ENCODE measurements around the gene RPS6KB2.

Gene RPS6KB2

DNA sequence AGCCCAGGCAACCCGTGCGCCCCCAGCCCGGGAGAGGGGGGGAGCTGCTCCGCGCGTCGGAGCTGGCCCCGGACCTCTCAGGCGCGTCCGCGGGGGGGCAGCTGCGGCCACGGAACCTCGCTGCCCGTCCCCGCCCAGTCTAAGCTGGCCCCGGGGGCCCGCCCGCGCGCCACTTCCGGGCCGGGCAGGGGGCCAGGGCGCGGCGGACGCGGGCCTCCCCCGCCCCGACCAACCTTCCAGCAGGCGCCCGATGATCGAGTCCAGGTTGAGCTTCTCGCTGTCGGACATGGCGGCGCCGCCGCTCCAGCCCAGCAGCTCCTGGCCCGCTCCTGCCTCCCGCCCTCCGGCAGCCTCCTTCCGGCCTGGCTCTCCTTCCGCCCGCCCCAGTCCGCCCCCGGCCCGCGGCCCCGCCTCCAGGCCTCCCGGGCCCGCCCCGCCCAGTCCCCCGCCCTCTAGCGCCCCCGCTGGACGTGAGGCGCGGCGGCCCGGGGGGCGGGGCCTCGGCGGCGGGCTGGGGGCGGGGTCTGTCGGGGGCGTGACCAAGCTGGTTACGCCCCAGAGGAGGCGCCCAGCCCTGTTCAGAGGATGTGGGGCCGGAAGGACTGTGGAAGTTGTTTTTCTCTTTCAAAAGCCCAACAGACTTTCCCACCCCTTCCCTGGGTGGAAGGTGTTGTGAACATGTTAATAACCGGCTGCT, 26.7 kb upstream of the RPS6KB2 start, which contains the start of gene PPP1CA:
Gene PPP1CA (minus strand): TSS at position 364 of the 697 bp plus-strand sequence. CDS start 76 bp downstream, at position 288.
- TF ChIP-seq RAD21 (IDR thresholded peaks at IDR 0.05; ENCODE audit: low read depth) (no peak; the same call in 1 of the 2 replicates), CEBPB (IDR thresholded peaks at IDR 0.05) (no peak), ZBTB7A (IDR thresholded peaks at IDR 0.05; ENCODE audit: low read depth) (no peak), EP300 (IDR thresholded peaks at IDR 0.05; ENCODE audit: borderline replicate concordance) (no peak), FOXM1 (IDR thresholded peaks at IDR 0.05; ENCODE audit: borderline replicate concordance, low read depth) (no peak), TCF12 (IDR thresholded peaks at IDR 0.05; ENCODE audit: low read depth) (no peak), YY1 (IDR thresholded peaks at IDR 0.05; ENCODE audit: low read depth) (peak; percentile 80), USF1 (IDR thresholded peaks at IDR 0.05) (no peak), EGR1 (IDR thresholded peaks at IDR 0.05) (no peak), TAF1 (IDR thresholded peaks at IDR 0.05; ENCODE audit: low read depth) (peak; percentile 11; the same call in 1 of the 2 replicates), NFIC (IDR thresholded peaks at IDR 0.05) (peak; percentile 35; the same call in 1 of the 2 replicates), REST (IDR thresholded peaks at IDR 0.05; ENCODE audit: low read depth) (no peak), TEAD4 (IDR thresholded peaks at IDR 0.05) (no peak), CREB1 (IDR thresholded peaks at IDR 0.05; ENCODE audit: low read depth) (no peak)
- TF ChIP-seq, protein P1, sequence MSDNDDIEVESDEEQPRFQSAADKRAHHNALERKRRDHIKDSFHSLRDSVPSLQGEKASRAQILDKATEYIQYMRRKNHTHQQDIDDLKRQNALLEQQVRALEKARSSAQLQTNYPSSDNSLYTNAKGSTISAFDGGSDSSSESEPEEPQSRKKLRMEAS (IDR thresholded peaks at IDR 0.05), result peak; percentile 72; the same call in 1 of the 2 replicates

DNA sequence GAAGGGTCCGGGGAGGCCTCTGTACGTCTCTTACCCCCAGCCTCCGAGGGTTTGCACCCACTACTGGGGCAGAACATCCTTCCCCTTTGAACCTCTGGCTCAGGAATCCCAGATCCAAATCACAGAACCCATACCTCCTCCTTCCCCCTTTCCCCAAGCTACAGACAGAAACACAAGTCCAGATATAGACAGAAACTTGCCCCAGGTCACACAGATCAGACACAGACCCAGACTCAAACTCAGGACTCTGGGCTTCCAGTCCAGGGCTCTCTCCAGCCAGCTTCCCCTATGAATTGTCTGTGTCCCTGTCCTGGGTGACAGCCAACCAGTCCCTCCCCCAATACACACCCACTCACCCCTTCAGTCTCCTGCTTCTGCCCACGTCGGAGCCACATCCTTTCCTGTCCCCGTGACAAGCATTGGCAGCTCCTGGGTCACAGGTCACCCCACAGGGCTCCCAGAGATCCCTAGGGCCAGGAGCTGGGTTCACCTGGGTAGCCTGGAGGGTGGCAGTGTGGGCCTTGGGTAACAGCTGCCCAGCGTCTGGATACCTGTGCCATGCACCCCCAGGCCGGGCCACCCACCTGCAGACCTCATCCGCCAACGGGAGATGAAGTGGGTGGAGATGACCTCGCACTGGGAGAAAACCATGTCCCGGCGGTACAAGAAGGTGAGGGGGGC, 23.6 kb upstream of the RPS6KB2 start:
- TF ChIP-seq CREB1 (IDR thresholded peaks at IDR 0.05; ENCODE audit: low read depth) (no peak), USF1 (IDR thresholded peaks at IDR 0.05) (no peak), CEBPB (IDR thresholded peaks at IDR 0.05) (no peak), FOXM1 (IDR thresholded peaks at IDR 0.05; ENCODE audit: borderline replicate concordance, low read depth) (no peak), TEAD4 (IDR thresholded peaks at IDR 0.05) (no peak), YY1 (IDR thresholded peaks at IDR 0.05; ENCODE audit: low read depth) (no peak), RAD21 (IDR thresholded peaks at IDR 0.05; ENCODE audit: low read depth) (no peak), ZBTB7A (IDR thresholded peaks at IDR 0.05; ENCODE audit: low read depth) (no peak), REST (IDR thresholded peaks at IDR 0.05; ENCODE audit: low read depth) (no peak), TAF1 (IDR thresholded peaks at IDR 0.05; ENCODE audit: low read depth) (no peak), TCF12 (IDR thresholded peaks at IDR 0.05; ENCODE audit: low read depth) (no peak), EGR1 (IDR thresholded peaks at IDR 0.05) (no peak), NFIC (IDR thresholded peaks at IDR 0.05) (no peak), EP300 (IDR thresholded peaks at IDR 0.05; ENCODE audit: borderline replicate concordance) (no peak)
- TF ChIP-seq, protein P1 (IDR thresholded peaks at IDR 0.05), result no peak

GRCh38 chr11:67405196-67405567, 23.1 kb upstream of the RPS6KB2 start:
- TF ChIP-seq RAD21 (IDR thresholded peaks at IDR 0.05; ENCODE audit: low read depth) (no peak), USF1 (IDR thresholded peaks at IDR 0.05) (no peak), YY1 (IDR thresholded peaks at IDR 0.05; ENCODE audit: low read depth) (no peak), REST (IDR thresholded peaks at IDR 0.05; ENCODE audit: low read depth) (no peak), CREB1 (IDR thresholded peaks at IDR 0.05; ENCODE audit: low read depth) (no peak), ZBTB7A (IDR thresholded peaks at IDR 0.05; ENCODE audit: low read depth) (no peak), FOXM1 (IDR thresholded peaks at IDR 0.05; ENCODE audit: borderline replicate concordance, low read depth) (no peak), TAF1 (IDR thresholded peaks at IDR 0.05; ENCODE audit: low read depth) (no peak), TCF12 (IDR thresholded peaks at IDR 0.05; ENCODE audit: low read depth) (no peak), TEAD4 (IDR thresholded peaks at IDR 0.05) (no peak), EGR1 (IDR thresholded peaks at IDR 0.05) (no peak), CEBPB (IDR thresholded peaks at IDR 0.05) (no peak), EP300 (IDR thresholded peaks at IDR 0.05; ENCODE audit: borderline replicate concordance) (no peak), NFIC (IDR thresholded peaks at IDR 0.05) (no peak)
- TF ChIP-seq, protein P1 (IDR thresholded peaks at IDR 0.05), result no peak

Data from Ishikawa (cell line).